BLaER1 treated with 17β-estradiol and CSF1 and Interleukin-3, amounts not matched to agents 10 nM and 100 nM (cell line): Measurements from ENCODE around the gene XAF1.

Source experiments
- H3K27ac ChIP-seq, 11 experiments: shearing (Covaris generic); formaldehyde crosslinking; 2 replicates each; pipeline ENCODE4 v1.8.1; 2022
- H3K27me3 ChIP-seq, 11 experiments: shearing (Covaris generic); formaldehyde crosslinking; 2 replicates each; pipeline ENCODE4 v1.8.1; 2022
- H3K36me3 ChIP-seq, 11 experiments: shearing (Covaris generic); formaldehyde crosslinking; 2 replicates each; pipeline ENCODE4 v1.8.1; 2022
- H3K4me1 ChIP-seq, 10 experiments: shearing (Covaris generic); formaldehyde crosslinking; 2 replicates each; pipeline ENCODE4 v1.8.1; 2022
- H3K4me2 ChIP-seq, 11 experiments: shearing (Covaris generic); formaldehyde crosslinking; 2 replicates each; pipeline ENCODE4 v1.8.1; 2022
- H3K4me3 ChIP-seq, 10 experiments: shearing (Covaris generic); formaldehyde crosslinking; 2 replicates each; pipeline ENCODE4 v1.8.1; 2022
- H3K9ac ChIP-seq, 11 experiments: shearing (Covaris generic); formaldehyde crosslinking; 2 replicates each; pipeline ENCODE4 v1.8.1; 2022
- H3K9me3 ChIP-seq, 11 experiments: shearing (Covaris generic); formaldehyde crosslinking; replicated peaks in 1 of 11; 2 replicates each; pipeline ENCODE4 v1.8.1; 2022
- H4K20me1 ChIP-seq, 11 experiments: shearing (Covaris generic); formaldehyde crosslinking; 2 replicates each; pipeline ENCODE4 v1.8.1; 2022
- Cebpa-rat ChIP-seq, 11 experiments: shearing (Covaris generic); IDR thresholded peaks; 2 replicates each; pipeline ENCODE4 v1.8.1; 2022

Gene XAF1

DNA sequence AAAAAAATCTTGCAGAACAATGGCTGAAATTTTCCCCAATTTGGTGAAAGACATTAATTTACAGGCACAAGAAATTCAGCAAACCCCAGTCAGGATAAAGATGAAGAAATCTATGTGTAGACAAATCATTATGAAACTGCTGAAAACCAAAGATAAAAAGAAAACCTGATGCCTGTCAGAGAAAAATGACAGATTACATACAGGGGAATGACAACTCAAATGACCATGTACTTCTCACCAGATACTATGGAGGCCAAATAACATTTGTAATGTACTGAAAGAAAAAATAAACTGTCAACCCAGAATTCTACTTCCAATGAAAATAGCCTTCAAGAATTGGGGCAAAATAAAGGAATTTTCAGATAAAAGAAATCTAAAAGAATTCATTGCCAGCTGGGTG is 7.2 kb upstream of the XAF1 start:
- peaks cover 19 to 28% (median 23%) of the 10 kb centered on the region in 10 experiments for H3K4me1 ChIP-seq
- H3K9me3 ChIP-seq: no peaks in the 10 kb centered on the region
- H3K9ac ChIP-seq: no peak overlapping the region
- no peaks in the 10 kb centered on the region for H3K36me3 ChIP-seq
- H3K4me2 ChIP-seq: no peak overlapping the region
- H4K20me1 ChIP-seq: no peaks in the 10 kb centered on the region
- no peaks in the 10 kb centered on the region for H3K27me3 ChIP-seq
- no peak overlapping the region for H3K4me3 ChIP-seq
- H3K27ac ChIP-seq: no peak overlapping the region
- TF ChIP-seq Cebpa-rat (IDR thresholded peaks at IDR 0.05): no peak

DNA sequence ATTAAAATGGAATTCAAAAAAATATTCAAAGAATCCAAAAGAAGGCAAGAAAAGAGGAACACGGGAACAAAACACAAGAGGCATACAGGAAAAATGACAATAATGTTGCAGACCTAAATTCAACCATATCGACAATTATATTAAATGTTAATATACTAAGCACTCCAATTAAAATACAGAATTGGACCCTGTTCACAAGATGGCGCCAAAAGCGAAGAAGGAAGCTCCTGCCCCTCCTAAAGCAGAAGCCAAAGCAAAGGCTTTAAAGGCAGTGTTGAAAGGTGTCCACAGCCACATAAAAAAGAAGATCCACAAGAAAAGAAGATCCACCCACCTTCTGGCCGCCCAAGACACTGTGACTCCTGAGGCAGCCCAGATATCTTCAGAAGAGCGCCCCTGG is 6.3 kb upstream of the XAF1 start:
- no peak for TF ChIP-seq Cebpa-rat (IDR thresholded peaks at IDR 0.05)
- H3K4me2 ChIP-seq: no peak overlapping the region
- H3K4me3 ChIP-seq: no peak overlapping the region
- no peaks in the 10 kb centered on the region for H3K36me3 ChIP-seq
- H4K20me1 ChIP-seq: no peaks in the 10 kb centered on the region
- no peaks in the 10 kb centered on the region for H3K9me3 ChIP-seq
- no peak overlapping the region for H3K27ac ChIP-seq
- peaks cover 25 to 37% (median 32%) of the 10 kb centered on the region in 10 experiments for H3K4me1 ChIP-seq
- no peak overlapping the region for H3K9ac ChIP-seq
- H3K27me3 ChIP-seq: no peaks in the 10 kb centered on the region

DNA sequence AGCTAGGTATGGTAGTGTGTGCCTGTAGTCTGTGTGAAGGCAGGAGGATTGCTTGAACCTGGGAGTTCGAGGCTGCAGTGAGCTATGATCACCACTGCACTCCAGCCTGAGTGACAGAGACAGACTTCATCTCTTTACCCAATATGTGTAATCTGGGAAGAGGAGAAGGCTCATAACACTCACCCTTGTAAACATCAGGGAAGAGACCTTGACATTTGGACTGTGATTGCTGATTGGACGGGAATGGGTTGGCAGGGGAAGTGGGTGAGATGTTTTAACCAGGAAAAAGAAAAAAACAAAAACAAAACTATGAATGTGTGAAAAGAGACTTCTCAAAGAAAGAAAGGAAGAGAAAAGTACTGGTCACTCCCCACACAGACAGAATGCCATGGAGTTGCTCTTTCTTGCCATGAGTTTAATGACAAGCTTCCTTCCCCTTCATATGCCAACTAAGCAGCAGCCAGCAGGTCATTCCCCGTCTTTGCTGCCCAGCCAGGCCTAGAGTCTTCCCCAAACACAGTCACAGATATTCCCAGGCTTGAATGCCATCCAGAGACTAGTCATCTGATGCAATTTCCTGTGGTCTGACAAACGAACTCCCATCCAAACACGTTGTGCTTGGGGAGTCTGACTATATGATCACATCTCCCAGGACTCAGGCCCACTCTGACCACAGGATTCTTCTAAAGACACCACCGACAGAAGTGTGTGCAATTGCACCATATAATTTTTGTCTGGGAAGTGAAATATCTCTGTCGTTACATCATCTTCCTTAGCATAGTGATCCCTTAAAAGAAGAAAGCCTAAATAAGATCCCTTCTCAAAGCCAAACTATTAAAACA is 3.6 kb upstream of the XAF1 start:
- peaks cover 44 to 58% (median 53%) of the 10 kb centered on the region in 10 experiments for H3K4me1 ChIP-seq
- peak in 7 of 11 experiments; percentile 16 to 59 (median 47); a peak in 8 of 22 replicates for TF ChIP-seq Cebpa-rat (IDR thresholded peaks at IDR 0.05)
- peak overlapping the region; percentile 43 to 80 (median 75); a peak in 21 of 22 replicates for H3K27ac ChIP-seq
- H3K4me2 ChIP-seq: peak overlapping the region; percentile 63 to 95 (median 81)
- H3K27me3 ChIP-seq: no peaks in the 10 kb centered on the region
- peak overlapping the region in 4 of 10 experiments; percentile 11 to 50 (median 18); a peak in 3 of 20 replicates for H3K4me3 ChIP-seq
- H3K9me3 ChIP-seq: no peaks in the 10 kb centered on the region
- no peaks in the 10 kb centered on the region for H3K36me3 ChIP-seq
- no peaks in the 10 kb centered on the region for H4K20me1 ChIP-seq
- peak overlapping the region in 10 of 11 experiments; percentile 47 to 67 (median 58); a peak in 18 of 22 replicates for H3K9ac ChIP-seq

DNA sequence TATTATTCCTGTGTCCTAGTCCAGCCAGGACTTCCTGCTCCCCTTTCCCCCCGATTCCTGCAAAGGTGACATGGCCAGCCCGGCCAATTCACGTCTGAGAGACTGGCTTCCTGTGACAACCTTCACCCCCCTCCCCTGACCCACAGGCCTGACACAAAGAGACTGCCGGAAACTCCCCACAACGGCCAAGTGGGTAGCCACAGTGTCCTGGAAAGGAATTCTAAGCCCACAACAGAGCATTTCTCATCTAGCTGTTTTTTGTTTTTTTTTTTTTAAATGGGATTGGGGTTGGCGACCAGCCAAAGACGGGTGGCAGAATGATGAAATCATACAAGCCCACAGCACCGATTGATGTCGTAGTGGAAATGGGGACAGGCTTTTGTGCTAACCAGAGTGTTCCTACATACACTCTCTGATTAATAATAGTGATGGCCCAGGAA is 2.8 kb upstream of the XAF1 start:
- Histone ChIP-seq H3K4me3 (peak overlapping the region in 4 of 10 experiments; percentile 11 to 50 (median 18); a peak in 3 of 20 replicates), H3K27ac (peak overlapping the region; percentile 43 to 80 (median 75); a peak in 21 of 22 replicates)

DNA sequence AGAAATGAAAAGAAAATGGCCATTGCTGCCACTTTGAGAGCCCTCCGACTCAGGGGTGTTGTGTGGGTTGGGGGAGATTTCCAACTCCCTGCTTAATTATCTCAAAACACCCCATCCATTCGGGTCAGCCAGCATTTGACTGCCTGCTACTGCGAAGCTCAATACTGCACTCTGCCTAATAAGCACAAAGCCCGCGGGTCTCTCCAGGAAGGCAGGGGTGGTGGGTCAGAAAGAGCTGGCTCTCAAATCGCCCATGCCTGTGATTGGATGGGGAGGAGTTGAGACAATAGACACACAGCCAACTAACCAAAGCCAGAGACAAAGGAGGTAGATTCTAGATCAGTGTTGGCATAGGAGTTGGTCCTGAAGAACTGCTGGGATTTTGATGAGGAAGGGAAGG is 2.3 kb upstream of the XAF1 start:
- H3K36me3 ChIP-seq: peaks cover 0 to 10% (median 7%) of the 10 kb centered on the region in 11 experiments; a peak in 16 of 22 replicates
- H3K4me3 ChIP-seq: 0 out of 20 replicates have a peak overlapping the region, but pooled peaks of 1 of the 10 experiments have one; percentile 1
- H3K9me3 ChIP-seq: no peaks in the 10 kb centered on the region
- H3K9ac ChIP-seq: peak overlapping the region in 8 of 11 experiments; percentile 34 to 67 (median 60); a peak in 10 of 22 replicates
- peak overlapping the region; percentile 63 to 95 (median 81) for H3K4me2 ChIP-seq
- H3K27me3 ChIP-seq: no peaks in the 10 kb centered on the region
- H4K20me1 ChIP-seq: peaks cover 0 to 9% (median 0%) of the 10 kb centered on the region in 11 experiments; a peak in 2 of 22 replicates
- peak overlapping the region in 10 of 11 experiments; percentile 69 to 80 (median 76); a peak in 20 of 22 replicates for H3K27ac ChIP-seq
- no peak for TF ChIP-seq Cebpa-rat (IDR thresholded peaks at IDR 0.05)
- H3K4me1 ChIP-seq: peaks cover 50 to 67% (median 64%) of the 10 kb centered on the region in 10 experiments

More for the DNA sequence above, 2.8 kb upstream of the XAF1 start:
- Histone ChIP-seq H3K27me3 (no peaks in the 10 kb centered on the region), H3K9me3 (no peaks in the 10 kb centered on the region), H3K36me3 (peaks cover 0 to 5% (median 1%) of the 10 kb centered on the region in 11 experiments; a peak in 12 of 22 replicates), H4K20me1 (peaks cover 0 to 4% (median 0%) of the 10 kb centered on the region in 11 experiments; a peak in 1 of 22 replicates), H3K9ac (peak overlapping the region; percentile 31 to 67 (median 57); a peak in 18 of 22 replicates), H3K4me1 (peaks cover 50 to 66% (median 60%) of the 10 kb centered on the region in 10 experiments), H3K4me2 (peak overlapping the region; percentile 63 to 95 (median 81))
- TF ChIP-seq Cebpa-rat (IDR thresholded peaks at IDR 0.05): peak in 3 of 11 experiments; percentile 19 to 43 (median 22); a peak in 1 of 22 replicates

DNA sequence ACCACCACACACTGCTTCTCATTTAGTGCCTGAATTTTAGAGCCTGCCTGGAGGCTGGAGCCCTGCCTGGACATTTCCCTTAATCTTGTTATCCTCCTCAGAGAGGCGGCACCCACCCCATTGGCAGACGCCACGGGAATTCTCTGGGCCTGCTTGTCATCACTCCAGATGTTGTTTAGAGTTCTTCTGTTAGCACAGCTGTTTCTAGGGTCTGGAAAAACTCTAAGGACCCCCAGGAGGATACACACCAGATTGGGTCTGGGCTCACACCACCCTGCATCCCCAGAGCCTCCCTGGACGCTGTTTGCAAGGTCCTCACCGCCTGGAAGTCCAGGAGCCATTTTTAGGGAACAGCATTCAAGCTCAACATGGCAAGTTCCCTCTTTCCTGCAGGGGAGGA is 565 bp upstream of the XAF1 start:
- Histone ChIP-seq H3K4me3 (peak overlapping the region; percentile 68 to 80 (median 72)), H4K20me1 (peaks cover 0 to 12% (median 0%) of the 10 kb centered on the region in 11 experiments; a peak in 2 of 22 replicates), H3K27me3 (no peaks in the 10 kb centered on the region), H3K9ac (peak overlapping the region; percentile 72 to 81 (median 79)), H3K9me3 (no peaks in the 10 kb centered on the region), H3K27ac (peak overlapping the region; percentile 64 to 84 (median 78)), H3K4me2 (peak overlapping the region; percentile 87 to 99 (median 95)), H3K4me1 (peaks cover 50 to 67% (median 64%) of the 10 kb centered on the region in 10 experiments), H3K36me3 (peaks cover 16 to 28% (median 23%) of the 10 kb centered on the region in 11 experiments; a peak in 21 of 22 replicates)
- no peak for TF ChIP-seq Cebpa-rat (IDR thresholded peaks at IDR 0.05)

DNA sequence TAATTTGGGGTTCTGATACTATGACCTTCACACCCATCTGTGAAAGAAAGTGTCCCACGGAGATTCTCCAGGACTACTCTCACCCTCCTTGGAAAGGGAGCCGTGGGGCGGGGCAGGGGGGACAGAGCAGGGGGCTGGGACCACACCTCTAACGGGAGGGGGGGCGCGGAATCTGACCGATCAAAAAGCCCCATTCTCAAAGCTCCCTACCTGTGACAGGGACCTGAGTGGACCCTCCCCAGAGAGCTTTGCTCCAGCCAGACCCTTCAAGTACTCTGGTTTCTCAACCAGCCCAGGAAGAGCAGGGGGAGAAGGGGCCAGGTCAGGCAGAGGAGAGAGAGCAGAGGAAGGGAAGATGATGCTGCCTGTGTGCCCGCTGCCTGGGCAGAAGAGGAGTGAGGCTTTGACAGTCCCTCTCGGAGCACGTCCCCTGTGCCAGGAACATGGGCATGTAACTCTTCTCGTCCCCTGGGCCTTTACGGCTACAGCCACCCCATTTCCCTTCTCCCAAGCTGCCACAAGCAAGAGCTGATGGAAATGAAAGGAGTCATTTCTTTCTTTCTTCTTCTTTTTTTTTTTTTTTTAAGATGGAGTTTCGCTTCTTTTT is 682 bp downstream of the XAF1 start:
- Histone ChIP-seq H3K27me3 (no peaks in the 10 kb centered on the region), H3K27ac (peak overlapping the region; percentile 64 to 84 (median 78); a peak in 21 of 22 replicates), H3K9ac (peak overlapping the region; percentile 72 to 81 (median 79)), H3K9me3 (no peaks in the 10 kb centered on the region), H3K36me3 (peaks cover 28 to 40% (median 36%) of the 10 kb centered on the region in 11 experiments; a peak in 21 of 22 replicates), H3K4me1 (peaks cover 50 to 64% (median 59%) of the 10 kb centered on the region in 10 experiments), H4K20me1 (peaks cover 0 to 12% (median 0%) of the 10 kb centered on the region in 11 experiments; a peak in 2 of 22 replicates), H3K4me3 (peak overlapping the region; percentile 68 to 80 (median 72)), H3K4me2 (peak overlapping the region; percentile 87 to 99 (median 95))
- no peak for TF ChIP-seq Cebpa-rat (IDR thresholded peaks at IDR 0.05)

DNA sequence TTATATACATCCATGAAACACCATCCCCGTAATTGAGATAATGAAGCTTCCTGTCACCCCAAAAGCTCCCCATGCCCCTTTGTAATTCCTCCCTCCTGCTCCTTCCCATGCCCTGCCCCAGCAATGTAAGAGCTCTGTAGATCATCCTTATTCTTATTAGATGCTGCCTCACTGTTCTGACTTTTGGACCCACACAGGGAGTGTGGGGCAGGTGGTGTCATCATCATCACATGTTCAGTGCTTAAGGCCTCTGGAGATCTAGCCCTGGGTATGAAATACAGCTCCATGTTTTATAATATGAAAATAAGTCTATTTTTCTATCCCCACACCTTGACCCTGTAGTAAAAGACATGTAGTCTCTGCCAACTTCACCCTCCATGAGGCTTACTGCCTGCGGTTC is 1.9 kb downstream of the XAF1 start:
- no peaks in the 10 kb centered on the region for H3K9me3 ChIP-seq
- TF ChIP-seq Cebpa-rat (IDR thresholded peaks at IDR 0.05): no peak
- no peaks in the 10 kb centered on the region for H3K27me3 ChIP-seq
- no peak overlapping the region; a peak in 1 of 22 replicates for H3K27ac ChIP-seq
- peaks cover 0 to 12% (median 0%) of the 10 kb centered on the region in 11 experiments; a peak in 2 of 22 replicates for H4K20me1 ChIP-seq
- H3K36me3 ChIP-seq: peaks cover 38 to 52% (median 48%) of the 10 kb centered on the region in 11 experiments; a peak in 21 of 22 replicates
- H3K4me2 ChIP-seq: peak overlapping the region; percentile 87 to 99 (median 95); a peak in 21 of 22 replicates
- H3K4me3 ChIP-seq: peak overlapping the region in 3 of 10 experiments; percentile 71 to 80 (median 72); a peak in 3 of 20 replicates
- peak overlapping the region in 1 of 11 experiments; percentile 74; a peak in 1 of 22 replicates for H3K9ac ChIP-seq
- H3K4me1 ChIP-seq: peaks cover 39 to 52% (median 47%) of the 10 kb centered on the region in 10 experiments
